Astrocyte (in vitro differentiated cells and primary cell): ENCODE measurements around the gene NBPF1. TPM values are rescaled to one million over a fixed set of nuclear protein-coding genes. Genes with fewer than 3 reads are reported as not detected.
"Not testable (repeated sequence)": the region's sequence is repeated elsewhere in the genome, so short reads cannot be mapped to it uniquely, and the experiment has no call there.

ENCODE experiments used
- DNase-seq: peaks from one replicate; pipeline ENCODE4 v3.0.0-alpha.2; 2010; ENCODE audit warnings: low read depth
- FAIRE-seq: peaks from 2 replicates; lab custom pipeline; 2011; peaks lifted over from hg19 to GRCh38; lab: Jason Lieb, UNC
- H2AFZ ChIP-seq: 2 replicates; pipeline ENCODE4 v1.6.0; 2012; ENCODE audit warnings: low read depth, low read length, inconsistent platforms
- H3K27ac ChIP-seq: 2 replicates; pipeline ENCODE4 v1.5.1; 2011; ENCODE audit warnings: low read depth, low read length, inconsistent platforms
- H3K27me3 ChIP-seq: 2 replicates; pipeline ENCODE4 v1.6.0; 2011; ENCODE audit warnings: low read length, inconsistent platforms; ENCODE audit not compliant: insufficient read depth
- H3K36me3 ChIP-seq: 2 replicates; pipeline ENCODE4 v1.5.1; 2011; ENCODE audit warnings: low read length, inconsistent platforms; ENCODE audit not compliant: insufficient read depth
- H3K4me1 ChIP-seq: 2 replicates; pipeline ENCODE4 v1.5.1; 2011; ENCODE audit warnings: low read length, inconsistent platforms; ENCODE audit not compliant: insufficient read depth
- H3K4me2 ChIP-seq: 2 replicates; pipeline ENCODE4 v1.6.0; 2012; ENCODE audit warnings: low read length, inconsistent platforms
- H3K4me3 ChIP-seq: 2 replicates; pipeline ENCODE4 v1.5.1; 2011; ENCODE audit warnings: low read depth, mild to moderate bottlenecking, low read length, inconsistent platforms; ENCODE audit not compliant: insufficient read depth
- H3K79me2 ChIP-seq: 2 replicates; pipeline ENCODE4 v1.6.0; 2012; ENCODE audit warnings: mild to moderate bottlenecking, low read length, inconsistent platforms; ENCODE audit not compliant: insufficient read depth
- H3K9ac ChIP-seq: 2 replicates; pipeline ENCODE4 v1.6.0; 2012; ENCODE audit warnings: mild to moderate bottlenecking, low read length, inconsistent platforms
- H3K9me3 ChIP-seq: 2 replicates; pipeline ENCODE4 v1.5.1; 2012; ENCODE audit warnings: low read depth, mild to moderate bottlenecking, low read length, inconsistent platforms; ENCODE audit not compliant: insufficient read depth
- H4K20me1 ChIP-seq: 2 replicates; pipeline ENCODE4 v1.6.0; 2012; ENCODE audit warnings: low read length, inconsistent platforms; ENCODE audit not compliant: insufficient read depth
- H3K27ac Mint-ChIP-seq: one replicate; pipeline ENCODE4 v1.8.0; 2021; ENCODE audit warnings: mild to moderate bottlenecking, mixed read lengths; ENCODE audit not compliant: unreplicated experiment
- H3K27me3 Mint-ChIP-seq: one replicate; pipeline ENCODE4 v1.8.0; 2021; ENCODE audit warnings: low read depth, mixed read lengths; ENCODE audit not compliant: unreplicated experiment
- H3K36me3 Mint-ChIP-seq: one replicate; pipeline ENCODE4 v1.8.0; 2021; ENCODE audit warnings: low read depth, mixed read lengths; ENCODE audit not compliant: unreplicated experiment
- H3K4me1 Mint-ChIP-seq: one replicate; pipeline ENCODE4 v1.8.0; 2021; ENCODE audit warnings: low read depth, mixed read lengths; ENCODE audit not compliant: unreplicated experiment
- H3K4me3 Mint-ChIP-seq: one replicate; pipeline ENCODE4 v1.8.0; 2021; ENCODE audit warnings: mild to moderate bottlenecking, moderate library complexity, mixed read lengths; ENCODE audit not compliant: unreplicated experiment
- H3K9me3 Mint-ChIP-seq: one replicate; pipeline ENCODE4 v1.8.0; 2021; ENCODE audit warnings: mild to moderate bottlenecking, mixed read lengths; ENCODE audit not compliant: unreplicated experiment
- CTCF ChIP-seq: IDR thresholded peaks from 2 replicates; pipeline ENCODE4 v1.5.1; 2011; ENCODE audit warnings: low read depth, mild to moderate bottlenecking, inconsistent platforms, low read length, moderate library complexity; ENCODE audit not compliant: insufficient read depth
- EZH2 ChIP-seq: IDR thresholded peaks from 2 replicates; pipeline ENCODE4 v1.6.1; 2012; ENCODE audit warnings: mild to moderate bottlenecking, low read length, inconsistent platforms; ENCODE audit not compliant: insufficient read depth
- total RNA-seq: library from RNA; stranded (reverse); gene quantifications from 2 replicates; pipeline ENCODE4 v1.2.1, GENCODE V29; 2021

Gene NBPF1
- total RNA-seq, 1 donor from 2014 or later, result 23.1 TPM

- H3K36me3 Mint-ChIP-seq, H3K4me3 Mint-ChIP-seq, H3K9me3 ChIP-seq, H3K27ac ChIP-seq, H3K27ac Mint-ChIP-seq, DNase-seq, H3K4me3 ChIP-seq, H3K27me3 Mint-ChIP-seq, H2AFZ ChIP-seq, H3K4me2 ChIP-seq, H3K9me3 Mint-ChIP-seq, FAIRE-seq, H3K4me1 Mint-ChIP-seq, H3K27me3 ChIP-seq, H3K9ac ChIP-seq: not testable (repeated sequence)
- Histone ChIP-seq H4K20me1 (peaks cover 42% of the 10 kb centered on the region), H3K79me2 (peaks cover 46% of the 10 kb centered on the region), H3K4me1 (peaks cover 14% of the 10 kb centered on the region), H3K36me3 (peaks cover 14% of the 10 kb centered on the region)
Measured at GRCh38 chr1:16610553-16610952, 2.8 kb downstream of the NBPF1 start.

- H3K27ac Mint-ChIP-seq, H3K9me3 Mint-ChIP-seq, H2AFZ ChIP-seq, H3K4me3 Mint-ChIP-seq, H3K4me1 Mint-ChIP-seq, H3K27ac ChIP-seq, H3K27me3 ChIP-seq, H3K36me3 Mint-ChIP-seq, H3K4me2 ChIP-seq, H3K9ac ChIP-seq, FAIRE-seq, H3K4me3 ChIP-seq, H3K27me3 Mint-ChIP-seq, DNase-seq, H3K9me3 ChIP-seq: not testable (repeated sequence)
- H3K79me2 ChIP-seq, result peaks cover 46% of the 10 kb centered on the region
- peaks cover 16% of the 10 kb centered on the region for H3K36me3 ChIP-seq
- H4K20me1 ChIP-seq, result peaks cover 48% of the 10 kb centered on the region
- peaks cover 14% of the 10 kb centered on the region for H3K4me1 ChIP-seq
Measured at GRCh38 chr1:16609761-16610160, 3.6 kb downstream of the NBPF1 start.

GRCh38 chr1:16608838-16609560, 4.4 kb downstream of the NBPF1 start:
- no peak overlapping the region for H3K4me2 ChIP-seq
- no peak overlapping the region for H3K4me3 ChIP-seq
- no peaks in the 10 kb centered on the region for H3K9me3 Mint-ChIP-seq
- H3K9ac ChIP-seq, result no peak overlapping the region
- peaks cover 46% of the 10 kb centered on the region for H3K79me2 ChIP-seq
- DNase-seq, result no peak
- peaks cover 14% of the 10 kb centered on the region for H3K4me1 ChIP-seq
- TF ChIP-seq EZH2, result no peak
- TF ChIP-seq CTCF, result no peak
- no peaks in the 10 kb centered on the region for H3K36me3 Mint-ChIP-seq
- no peak overlapping the region for H3K27ac ChIP-seq
- no peak overlapping the region for H3K4me3 Mint-ChIP-seq
- no peaks in the 10 kb centered on the region for H3K27me3 Mint-ChIP-seq
- no peaks in the 10 kb centered on the region for H3K4me1 Mint-ChIP-seq
- H3K36me3 ChIP-seq, result peaks cover 17% of the 10 kb centered on the region
- H2AFZ ChIP-seq, result no peak overlapping the region
- no peaks in the 10 kb centered on the region for H3K27me3 ChIP-seq
- H4K20me1 ChIP-seq, result peaks cover 49% of the 10 kb centered on the region
- H3K27ac Mint-ChIP-seq, result no peak overlapping the region
- H3K9me3 ChIP-seq, result no peaks in the 10 kb centered on the region
- FAIRE-seq, result no peak

GRCh38 chr1:16607853-16608815, 5.2 kb downstream of the NBPF1 start:
- Histone ChIP-seq H3K36me3 (peaks cover 17% of the 10 kb centered on the region), H3K79me2 (peaks cover 46% of the 10 kb centered on the region), H3K4me1 (peaks cover 10% of the 10 kb centered on the region), H4K20me1 (peaks cover 49% of the 10 kb centered on the region)
- not testable (repeated sequence) for DNase-seq, H3K4me1 Mint-ChIP-seq, H3K36me3 Mint-ChIP-seq, H3K9me3 ChIP-seq, FAIRE-seq, H3K27me3 ChIP-seq, H3K4me2 ChIP-seq, H3K9me3 Mint-ChIP-seq, H3K9ac ChIP-seq, H2AFZ ChIP-seq, H3K4me3 Mint-ChIP-seq, H3K27me3 Mint-ChIP-seq, H3K4me3 ChIP-seq, H3K27ac Mint-ChIP-seq, H3K27ac ChIP-seq
